VCaP (cell line): Measurements from ENCODE around the gene SCFD2.

Experiments
- H3K27ac ChIP-seq: fragments of 450-650 bp; 2 replicates; pipeline ENCODE4 v1.5.1; 2017
- TF ChIP-seq, protein P1 (sequence below): fragments of 450-650 bp; conservative IDR thresholded peaks from 2 replicates; pipeline ENCODE4 v1.5.1; 2017; ENCODE audit warnings: mild to moderate bottlenecking, moderate library complexity

SCFD2 gene

DNA sequence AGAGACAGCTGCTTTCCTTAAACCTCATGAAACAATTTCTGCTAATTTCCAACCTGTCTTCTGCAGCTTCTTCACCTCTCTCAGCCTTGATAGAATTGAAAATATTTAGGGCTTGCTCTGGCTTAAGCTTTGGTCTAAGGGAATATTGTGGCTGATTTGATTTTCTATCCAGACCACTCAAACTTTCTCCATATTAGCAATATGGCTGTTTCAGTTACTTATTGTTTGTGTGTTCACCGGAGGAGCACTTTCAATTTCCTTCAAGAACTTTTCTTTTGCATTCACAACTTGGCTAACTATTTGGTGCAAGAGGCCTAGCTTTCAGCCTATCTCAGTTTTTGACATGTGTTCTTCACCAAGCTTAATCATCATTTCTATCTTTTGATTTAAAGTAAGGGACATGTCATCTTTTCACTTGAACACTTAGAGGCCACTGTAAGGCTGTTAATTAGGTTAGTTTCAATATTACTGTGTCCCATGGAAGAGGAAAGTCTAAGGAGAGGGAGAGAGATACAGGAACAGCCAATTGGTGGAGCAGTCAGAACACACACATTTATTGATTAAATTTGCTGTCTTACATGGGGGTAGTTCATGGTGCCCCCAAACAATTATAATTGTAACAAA is 290.6 kb downstream of the SCFD2 start:
- TF ChIP-seq, protein P1, sequence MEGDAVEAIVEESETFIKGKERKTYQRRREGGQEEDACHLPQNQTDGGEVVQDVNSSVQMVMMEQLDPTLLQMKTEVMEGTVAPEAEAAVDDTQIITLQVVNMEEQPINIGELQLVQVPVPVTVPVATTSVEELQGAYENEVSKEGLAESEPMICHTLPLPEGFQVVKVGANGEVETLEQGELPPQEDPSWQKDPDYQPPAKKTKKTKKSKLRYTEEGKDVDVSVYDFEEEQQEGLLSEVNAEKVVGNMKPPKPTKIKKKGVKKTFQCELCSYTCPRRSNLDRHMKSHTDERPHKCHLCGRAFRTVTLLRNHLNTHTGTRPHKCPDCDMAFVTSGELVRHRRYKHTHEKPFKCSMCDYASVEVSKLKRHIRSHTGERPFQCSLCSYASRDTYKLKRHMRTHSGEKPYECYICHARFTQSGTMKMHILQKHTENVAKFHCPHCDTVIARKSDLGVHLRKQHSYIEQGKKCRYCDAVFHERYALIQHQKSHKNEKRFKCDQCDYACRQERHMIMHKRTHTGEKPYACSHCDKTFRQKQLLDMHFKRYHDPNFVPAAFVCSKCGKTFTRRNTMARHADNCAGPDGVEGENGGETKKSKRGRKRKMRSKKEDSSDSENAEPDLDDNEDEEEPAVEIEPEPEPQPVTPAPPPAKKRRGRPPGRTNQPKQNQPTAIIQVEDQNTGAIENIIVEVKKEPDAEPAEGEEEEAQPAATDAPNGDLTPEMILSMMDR: no peak
- no peak overlapping the region for H3K27ac ChIP-seq

DNA sequence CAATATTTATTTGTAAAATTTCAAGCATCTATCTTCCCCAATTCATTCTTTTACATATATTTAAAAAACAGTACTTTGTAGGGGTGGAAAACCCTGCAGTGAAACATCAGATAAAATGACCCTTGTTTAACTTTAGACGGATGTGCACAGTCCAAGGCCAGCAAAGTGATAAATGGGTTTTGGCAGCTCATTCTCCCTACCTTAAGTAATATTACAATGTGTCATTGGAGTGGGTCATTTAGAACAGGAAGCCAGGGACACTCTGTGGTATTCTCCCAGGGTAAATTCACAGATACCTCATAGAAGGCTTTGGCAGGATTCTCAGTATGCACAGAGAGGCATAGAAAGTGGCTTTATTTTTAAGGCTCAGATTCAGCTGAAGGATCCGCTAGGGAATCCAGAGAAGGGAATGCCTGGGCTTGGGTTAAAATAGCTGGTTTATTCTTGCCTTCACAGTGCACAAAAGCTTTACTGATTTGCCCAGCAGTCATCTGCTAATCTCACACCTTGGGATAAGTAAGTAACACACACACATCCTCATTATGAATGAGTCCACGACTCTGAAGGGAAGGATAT is 297.0 kb downstream of the SCFD2 start:
- no peak overlapping the region for H3K27ac ChIP-seq
- TF ChIP-seq, protein P1: no peak

DNA sequence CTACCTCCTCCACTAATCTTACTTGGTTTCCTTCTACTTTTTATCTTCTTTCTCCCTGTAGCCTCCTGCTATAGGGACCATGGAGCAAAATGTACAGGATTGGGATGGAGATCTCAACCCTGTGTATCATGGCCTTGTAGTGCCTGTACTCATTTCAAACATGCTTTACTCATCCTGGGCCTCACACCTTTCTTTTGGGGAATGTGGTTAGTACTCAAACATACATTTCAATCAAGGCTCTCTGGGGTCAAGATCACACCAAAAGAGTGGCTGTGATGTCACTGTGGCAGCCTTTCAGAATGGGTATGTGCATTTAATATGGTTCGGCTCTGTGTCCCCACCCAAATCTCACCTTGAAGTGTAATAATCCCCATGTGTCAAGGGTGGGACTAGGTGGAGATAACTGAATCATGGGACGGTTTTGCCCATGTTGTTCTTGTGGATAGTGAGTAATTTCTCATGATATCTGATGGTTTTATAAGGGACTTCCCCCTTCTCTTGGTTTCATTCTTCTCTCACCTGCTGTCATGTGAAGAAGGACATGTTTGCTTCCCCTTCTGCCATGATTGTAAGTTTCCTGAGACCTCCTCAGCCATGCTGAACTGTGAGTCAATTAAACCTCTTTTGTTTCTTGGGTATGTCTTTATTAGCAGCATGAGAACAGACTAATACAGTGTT is 298.6 kb downstream of the SCFD2 start:
- no peak overlapping the region for H3K27ac ChIP-seq
- TF ChIP-seq, protein P1: no peak

DNA sequence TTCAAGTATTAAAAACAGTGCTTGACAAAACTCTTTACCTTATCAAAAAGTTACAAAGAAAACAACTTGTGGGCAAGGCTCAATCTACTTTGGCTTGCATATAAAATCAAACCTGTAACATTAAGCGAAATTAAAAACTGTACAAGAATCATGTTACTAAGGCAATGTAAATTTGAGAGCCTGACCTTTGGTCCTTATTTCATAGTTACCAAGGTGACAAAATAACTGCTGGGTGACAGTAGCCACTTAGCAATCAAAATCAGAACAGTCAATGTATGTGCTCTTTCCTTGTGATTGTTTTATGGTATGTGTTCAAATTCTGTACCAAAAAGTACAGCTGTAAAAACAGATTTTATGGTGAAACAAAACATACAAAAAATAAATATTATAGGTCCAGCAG is 299.7 kb downstream of the SCFD2 start:
- H3K27ac ChIP-seq: no peak overlapping the region
- TF ChIP-seq, protein P1: no peak

DNA sequence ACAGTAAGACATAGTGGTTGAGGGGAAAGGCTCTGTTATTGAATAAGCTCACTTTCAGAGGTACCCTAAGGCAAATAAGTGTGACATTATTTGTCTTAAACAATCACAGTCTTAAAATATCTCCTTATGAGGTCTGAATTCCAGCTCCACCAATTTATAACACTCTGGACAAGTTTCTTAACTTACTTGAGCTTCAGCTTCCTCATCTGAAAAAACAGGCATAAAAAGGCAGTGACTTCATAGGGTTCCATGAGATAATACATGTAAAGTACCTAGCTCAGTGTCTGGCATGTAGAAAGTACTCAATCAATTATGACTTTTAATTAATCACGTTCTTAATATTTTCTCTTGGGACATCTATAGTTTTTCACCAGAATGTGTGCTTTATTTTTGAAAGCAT is 301.3 kb downstream of the SCFD2 start:
- H3K27ac ChIP-seq: no peak overlapping the region
- TF ChIP-seq, protein P1: no peak

DNA sequence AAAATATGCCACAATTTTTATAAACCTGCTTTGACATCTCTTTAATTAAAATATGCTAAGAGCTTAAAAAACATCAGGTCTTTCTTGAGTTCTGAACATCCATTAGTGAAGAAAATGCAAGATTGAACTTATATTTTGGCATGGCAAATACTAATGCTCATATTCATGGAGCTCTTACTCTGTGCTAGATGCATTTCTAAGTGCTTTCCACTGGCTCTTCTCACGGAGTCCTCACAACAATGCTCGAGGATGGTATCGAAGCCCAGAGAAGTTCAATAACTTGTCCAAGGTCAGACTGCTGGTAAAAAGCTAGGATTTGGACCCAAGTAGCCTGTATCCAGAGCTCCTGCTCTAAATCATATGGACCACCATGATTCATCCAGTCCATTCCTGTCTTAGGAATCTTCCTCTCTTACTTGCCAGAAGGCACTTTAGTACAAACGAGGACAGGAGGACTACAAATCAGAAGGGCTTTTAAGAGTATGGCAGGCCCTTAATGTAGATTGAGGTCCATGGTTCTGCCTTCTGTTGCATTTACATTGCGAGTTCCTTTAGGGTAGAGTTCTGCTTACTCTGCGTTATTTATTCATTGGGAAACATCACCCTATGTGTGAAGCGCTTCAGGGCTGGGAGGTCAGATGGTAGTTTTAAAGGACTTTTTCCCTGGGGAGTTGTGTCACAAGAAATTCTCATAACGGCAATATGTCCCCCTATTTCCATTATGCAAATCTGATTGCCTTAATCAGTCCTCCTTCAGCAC is 304.6 kb downstream of the SCFD2 start:
- H3K27ac ChIP-seq: no peak overlapping the region
- TF ChIP-seq, protein P1: no peak

DNA sequence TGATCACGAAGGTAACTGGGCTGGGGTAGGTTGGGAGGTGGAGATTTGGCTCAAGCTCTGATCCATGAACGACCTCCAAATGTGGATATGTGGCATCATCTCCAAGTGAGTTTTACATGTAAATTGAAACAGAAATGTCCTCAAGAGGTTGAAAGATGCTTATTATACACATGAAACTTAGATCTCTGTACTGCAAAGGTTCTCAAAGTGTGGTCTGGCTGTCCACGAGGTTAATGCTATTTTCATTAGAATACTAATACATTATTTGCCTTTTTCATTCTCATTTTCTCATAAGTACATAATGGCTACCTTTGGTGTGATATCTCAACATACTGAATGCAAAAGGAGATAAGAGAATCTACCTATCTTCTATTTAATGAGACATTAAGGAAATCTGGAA is 305.6 kb downstream of the SCFD2 start:
- no peak overlapping the region for H3K27ac ChIP-seq
- TF ChIP-seq, protein P1: no peak
